GM12878 (cell line): Measurements from ENCODE around the gene LRRC7. TPM values are rescaled to one million over a fixed set of nuclear protein-coding genes. Genes with fewer than 3 reads are reported as not detected.

ENCODE experiments used
- ATAC-seq: fragments of 200-7000 bp; cut with Tn5 transposase; 3 replicates; pipeline ENCODE4 v1.9.1; 2020; ENCODE audit warnings: mild to moderate bottlenecking, moderate library complexity
- BruUV-seq: library from RNA; stranded (reverse); fragments of 400-500 nt; replicated peaks from 2 replicates; lab custom pipeline; 2021; lab: Mats Ljungman, UMichigan
- CTCF ChIA-PET: fragments of 300-600 bp; sonication (Branson Sonifier 250); formaldehyde crosslinking; extraction: SDS; loops from one replicate; lab custom pipeline; 2021; ENCODE audit warnings: inconsistent platforms; lab: Yijun Ruan, JAX
- POLR2A ChIA-PET: fragments of 350-600 bp; formaldehyde crosslinking; extraction: SDS; loops from one replicate; lab custom pipeline; 2021; ENCODE audit warnings: inconsistent platforms; lab: Charles Lee
- RAD21 ChIA-PET: fragments of 300-600 bp; sonication (Branson Sonifier 250); formaldehyde crosslinking; loops from one replicate; lab custom pipeline; 2023; ENCODE audit warnings: antibody characterized with exemption; ENCODE audit not compliant: unreplicated experiment; lab: Charles Lee
- SMC1A ChIA-PET: fragments of 300-600 bp; sonication (Branson Sonifier 250); formaldehyde crosslinking; loops from one replicate; lab custom pipeline; 2023; ENCODE audit not compliant: unreplicated experiment, uncharacterized antibody; lab: Charles Lee
- DNase-seq: peaks from one replicate; pipeline ENCODE4 v3.0.0-alpha.2; 2011; ENCODE audit warnings: low read depth, low spot score
- FAIRE-seq: peaks from 3 replicates; lab custom pipeline; 2011; peaks lifted over from hg19 to GRCh38; lab: Jason Lieb, UNC
- H2AFZ ChIP-seq: 2 replicates; pipeline ENCODE4 v1.6.0; 2011; ENCODE audit warnings: low read depth, low read length, control low read depth; ENCODE audit not compliant: control insufficient read depth
- H3K27ac ChIP-seq: 2 replicates; pipeline ENCODE4 v1.5.1; 2011; ENCODE audit warnings: control low read depth; ENCODE audit not compliant: control insufficient read depth, insufficient read depth
- H3K27me3 ChIP-seq, 2 experiments: replicated peaks in 1 of 2; 2 replicates each; pipeline versions ENCODE4 v1.6.0 to v1.6.1; 2011; ENCODE audit warnings: low read length in 1 of 2; ENCODE audit not compliant: control insufficient read depth in 2 of 2, insufficient read depth in 2 of 2
- H3K36me3 ChIP-seq, 2 experiments: 2 replicates each; pipeline ENCODE4 v1.5.1; 2011; ENCODE audit warnings: low read length in 1 of 2; ENCODE audit not compliant: control insufficient read depth in 2 of 2, insufficient read depth in 2 of 2
- H3K4me1 ChIP-seq: 2 replicates; pipeline ENCODE4 v1.6.1; 2011; ENCODE audit warnings: mild to moderate bottlenecking, low read length, moderate library complexity, mixed read lengths; ENCODE audit not compliant: control insufficient read depth, insufficient read depth
- H3K4me2 ChIP-seq: 2 replicates; pipeline ENCODE4 v1.6.0; 2011; ENCODE audit warnings: control low read depth; ENCODE audit not compliant: control insufficient read depth, insufficient read depth
- H3K4me3 ChIP-seq: fragments of 200-600 bp; sonication (generic); 2 replicates; pipeline ENCODE4 v1.5.1; 2016
- H3K79me2 ChIP-seq: 2 replicates; pipeline ENCODE4 v1.6.0; 2011; ENCODE audit warnings: low read length; ENCODE audit not compliant: control insufficient read depth, insufficient read depth
- H3K9ac ChIP-seq: 2 replicates; pipeline ENCODE4 v1.8.0; 2011; ENCODE audit warnings: low read length, control low read depth, mixed read lengths; ENCODE audit not compliant: control insufficient read depth, insufficient read depth
- H3K9me3 ChIP-seq: replicated peaks from 3 replicates; pipeline ENCODE4 v1.5.1; 2011; ENCODE audit warnings: mild to moderate bottlenecking, low read length; ENCODE audit not compliant: control insufficient read depth, insufficient read depth
- H4K20me1 ChIP-seq: 2 replicates; pipeline ENCODE4 v1.6.0; 2011; ENCODE audit not compliant: control insufficient read depth, insufficient read depth
- BMI1 ChIP-seq: fragments of 450-650 bp; IDR thresholded peaks from 2 replicates; pipeline ENCODE4 v1.6.1; 2016; ENCODE audit warnings: mild to moderate bottlenecking, moderate library complexity, borderline replicate concordance
- E2F8 ChIP-seq: fragments of 450-650 bp; IDR thresholded peaks from 2 replicates; pipeline ENCODE4 v1.6.1; 2018; ENCODE audit warnings: mild to moderate bottlenecking, low read depth, moderate library complexity; ENCODE audit not compliant: partially characterized antibody
- ELK1 ChIP-seq: IDR thresholded peaks from 2 replicates; pipeline ENCODE4 v1.6.1; 2012; ENCODE audit warnings: low read depth, low read length, improper control_type of control experiment
- HDAC2 ChIP-seq: fragments of 200-600 bp; sonication (generic); IDR thresholded peaks from 2 replicates; pipeline ENCODE4 v1.6.1; 2017
- IKZF1 ChIP-seq: fragments of 450-650 bp; conservative IDR thresholded peaks from 2 replicates; pipeline ENCODE4 v1.6.1; 2017; ENCODE audit warnings: antibody characterized with exemption, mild to moderate bottlenecking
- NRF1 ChIP-seq: conservative IDR thresholded peaks from 2 replicates; pipeline ENCODE4 v1.6.1; 2011; ENCODE audit warnings: mild to moderate bottlenecking, low read depth, low read length, improper control_type of control experiment
- RAD21 ChIP-seq: IDR thresholded peaks from 2 replicates; pipeline ENCODE4 v1.6.1; 2011; ENCODE audit warnings: mild to moderate bottlenecking, low read depth, low read length, moderate library complexity; ENCODE audit not compliant: insufficient read depth
- RCOR1 ChIP-seq: conservative IDR thresholded peaks from 2 replicates; pipeline ENCODE4 v1.6.1; 2012; ENCODE audit warnings: low read depth, low read length, improper control_type of control experiment
- RELA ChIP-seq: fragments of 450-650 bp; IDR thresholded peaks from 2 replicates; pipeline ENCODE4 v1.8.0; 2014; ENCODE audit warnings: borderline replicate concordance; ENCODE audit not compliant: partially characterized antibody
- SRF ChIP-seq, 2 experiments: IDR thresholded peaks; 2 replicates each; pipeline ENCODE4 v1.6.1; 2011; ENCODE audit warnings: low read depth in 2 of 2, low read length in 2 of 2, mild to moderate bottlenecking in 1 of 2, moderate library complexity in 1 of 2
- WRNIP1 ChIP-seq: IDR thresholded peaks from 2 replicates; pipeline ENCODE4 v1.6.1; 2011; ENCODE audit warnings: low read depth, low read length, improper control_type of control experiment, borderline replicate concordance
- YBX1 ChIP-seq: fragments of 450-650 bp; IDR thresholded peaks from 2 replicates; pipeline ENCODE4 v1.6.1; 2016; ENCODE audit warnings: antibody characterized with exemption
- WGBS: methylation state at CpG from one replicate; pipeline ENCODE4 v1.1.6; 2016; ENCODE audit warnings: low lambda C conversion rate; ENCODE audit not compliant: insufficient replicate concordance, insufficient coverage; ENCODE audit errors: missing lambda C conversion rate; 5-methylcytosine and 5-hydroxymethylcytosine counted together
- in situ Hi-C: fragments of 300-500 bp; cut with MboI; formaldehyde crosslinking; loops from 9 replicates; pipeline ENCODE4 v1.14.3; 2018; ENCODE audit warnings: mixed read lengths
- intact Hi-C: fragments of 100-400 bp; cut with micrococcal nuclease; formaldehyde crosslinking; loops from one replicate; pipeline ENCODE4 v1.14.2; 2022; ENCODE audit not compliant: unreplicated experiment
- polyA plus RNA-seq, 11 experiments: library from polyadenylated mRNA; depleted of rRNA in 4 of 11; unstranded in 6 of 11; stranded (reverse) in 5 of 11; fragments of >200 nt; fragmentation: Nextera tagmentation in 4 of 11; fragmentation: Illumina TruSeq in 1 of 11; extraction: Ambion mirVana in 4 of 11; extraction: Trizol in 1 of 11; gene quantifications; 1 replicate in 1 of 11; 2 replicates in 10 of 11; pipeline versions ENCODE4 v1.2.1 to v1.2.3, GENCODE V29; 2011 to 2016; ENCODE audit warnings: inconsistent platforms in 2 of 11, missing spikeins in 2 of 11, low read depth in 1 of 11
- total RNA-seq, 4 experiments: library from RNA; depleted of rRNA in 3 of 4; stranded (reverse); fragments of >200 nt in 3 of 4; fragmentation: Illumina TruSeq in 1 of 4; extraction: Trizol in 1 of 4; gene quantifications; 2 replicates each; pipeline versions ENCODE4 v1.2.1 to v1.2.3, GENCODE V29; 2013 to 2021
- TF ChIP-seq, protein P1 (sequence below): fragments of 450-650 bp; formaldehyde crosslinking; IDR thresholded peaks from 2 replicates; pipeline ENCODE4 v1.5.0; 2022; ENCODE audit warnings: mild to moderate bottlenecking, missing genetic modification characterization
- TF ChIP-seq, protein P2 (sequence below), 3 experiments: IDR thresholded peaks in 2 of 3; conservative IDR thresholded peaks in 1 of 3; 2 replicates each; pipeline ENCODE4 v1.5.1; 2011; ENCODE audit warnings: low read depth in 3 of 3, low read length in 3 of 3, mild to moderate bottlenecking in 3 of 3, control low read depth in 2 of 3, moderate library complexity in 2 of 3, inconsistent platforms in 1 of 3, mixed read lengths in 1 of 3; ENCODE audit not compliant: control insufficient read depth in 2 of 3, insufficient read depth in 1 of 3; ENCODE audit errors: extremely low read depth in 1 of 3

LRRC7 gene
- total and polyA plus RNA-seq, 10 of the 15 experiments (the other 5 are each of a cell fraction or from before 2014, with no cell fraction given) = 0.05 to 1.4 (median 0.24) TPM; not detected in 5

GRCh38 chr1:69824932-69825331, 257.2 kb downstream of the LRRC7 start (continued):
- TF ChIP-seq SRF (IDR thresholded peaks at IDR 0.05; ENCODE audit: low read depth in 2 of 2, low read length in 2 of 2) (no peak), BMI1 (no peak), RCOR1 (no peak), IKZF1 (no peak)
- TF ChIP-seq, protein P1, sequence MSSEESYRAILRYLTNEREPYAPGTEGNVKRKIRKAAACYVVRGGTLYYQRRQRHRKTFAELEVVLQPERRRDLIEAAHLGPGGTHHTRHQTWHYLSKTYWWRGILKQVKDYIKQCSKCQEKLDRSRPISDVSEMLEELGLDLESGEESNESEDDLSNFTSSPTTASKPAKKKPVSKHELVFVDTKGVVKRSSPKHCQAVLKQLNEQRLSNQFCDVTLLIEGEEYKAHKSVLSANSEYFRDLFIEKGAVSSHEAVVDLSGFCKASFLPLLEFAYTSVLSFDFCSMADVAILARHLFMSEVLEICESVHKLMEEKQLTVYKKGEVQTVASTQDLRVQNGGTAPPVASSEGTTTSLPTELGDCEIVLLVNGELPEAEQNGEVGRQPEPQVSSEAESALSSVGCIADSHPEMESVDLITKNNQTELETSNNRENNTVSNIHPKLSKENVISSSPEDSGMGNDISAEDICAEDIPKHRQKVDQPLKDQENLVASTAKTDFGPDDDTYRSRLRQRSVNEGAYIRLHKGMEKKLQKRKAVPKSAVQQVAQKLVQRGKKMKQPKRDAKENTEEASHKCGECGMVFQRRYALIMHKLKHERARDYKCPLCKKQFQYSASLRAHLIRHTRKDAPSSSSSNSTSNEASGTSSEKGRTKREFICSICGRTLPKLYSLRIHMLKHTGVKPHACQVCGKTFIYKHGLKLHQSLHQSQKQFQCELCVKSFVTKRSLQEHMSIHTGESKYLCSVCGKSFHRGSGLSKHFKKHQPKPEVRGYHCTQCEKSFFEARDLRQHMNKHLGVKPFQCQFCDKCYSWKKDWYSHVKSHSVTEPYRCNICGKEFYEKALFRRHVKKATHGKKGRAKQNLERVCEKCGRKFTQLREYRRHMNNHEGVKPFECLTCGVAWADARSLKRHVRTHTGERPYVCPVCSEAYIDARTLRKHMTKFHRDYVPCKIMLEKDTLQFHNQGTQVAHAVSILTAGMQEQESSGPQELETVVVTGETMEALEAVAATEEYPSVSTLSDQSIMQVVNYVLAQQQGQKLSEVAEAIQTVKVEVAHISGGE = no peak
- TF ChIP-seq, protein P2, sequence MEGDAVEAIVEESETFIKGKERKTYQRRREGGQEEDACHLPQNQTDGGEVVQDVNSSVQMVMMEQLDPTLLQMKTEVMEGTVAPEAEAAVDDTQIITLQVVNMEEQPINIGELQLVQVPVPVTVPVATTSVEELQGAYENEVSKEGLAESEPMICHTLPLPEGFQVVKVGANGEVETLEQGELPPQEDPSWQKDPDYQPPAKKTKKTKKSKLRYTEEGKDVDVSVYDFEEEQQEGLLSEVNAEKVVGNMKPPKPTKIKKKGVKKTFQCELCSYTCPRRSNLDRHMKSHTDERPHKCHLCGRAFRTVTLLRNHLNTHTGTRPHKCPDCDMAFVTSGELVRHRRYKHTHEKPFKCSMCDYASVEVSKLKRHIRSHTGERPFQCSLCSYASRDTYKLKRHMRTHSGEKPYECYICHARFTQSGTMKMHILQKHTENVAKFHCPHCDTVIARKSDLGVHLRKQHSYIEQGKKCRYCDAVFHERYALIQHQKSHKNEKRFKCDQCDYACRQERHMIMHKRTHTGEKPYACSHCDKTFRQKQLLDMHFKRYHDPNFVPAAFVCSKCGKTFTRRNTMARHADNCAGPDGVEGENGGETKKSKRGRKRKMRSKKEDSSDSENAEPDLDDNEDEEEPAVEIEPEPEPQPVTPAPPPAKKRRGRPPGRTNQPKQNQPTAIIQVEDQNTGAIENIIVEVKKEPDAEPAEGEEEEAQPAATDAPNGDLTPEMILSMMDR (IDR thresholded peaks at IDR 0.05 in 2 of 3, conservative IDR thresholded peaks at IDR 0.05 in 1 of 3; ENCODE audit: control insufficient read depth in 2 of 3, extremely low read depth in 1 of 3, insufficient read depth in 1 of 3, low read depth in 3 of 3, low read length in 3 of 3) = no peak

DNA sequence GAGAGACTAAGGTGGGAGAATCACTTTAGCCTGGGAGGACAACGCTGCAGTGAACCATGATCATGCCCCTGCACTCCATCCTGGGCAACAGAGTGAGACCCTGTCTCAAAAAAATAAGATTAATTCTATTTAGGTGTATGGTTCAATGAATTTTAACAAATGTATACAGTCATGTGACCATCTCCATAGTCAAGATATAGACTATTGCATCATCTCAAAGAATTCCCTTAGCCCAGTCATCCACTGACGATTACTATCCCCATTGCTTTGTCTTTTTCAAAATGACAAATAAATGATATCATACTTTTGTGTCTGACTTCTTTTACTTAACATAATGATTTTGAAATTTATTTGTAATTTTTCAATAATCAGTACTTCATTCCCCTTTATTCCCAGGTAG, 260.0 kb downstream of the LRRC7 start:
- ATAC-seq = no peak
- POLR2A ChIA-PET = no interaction called here
- H3K27ac ChIP-seq = no peak overlapping the region
- WGBS = 0% methylated on average over 2 of the region's 2 CpGs
- H3K4me2 ChIP-seq = no peak overlapping the region
- no peaks in the 10 kb centered on the region for H3K79me2 ChIP-seq
- no peak for FAIRE-seq
- DNase-seq = no peak
- RAD21 ChIA-PET = no interaction called here
- no peaks in the 10 kb centered on the region for H3K9me3 ChIP-seq
- intact Hi-C loops (no loop called here), in situ Hi-C loops (no loop called here)
- no peak overlapping the region for H2AFZ ChIP-seq
- no peak overlapping the region for H3K4me3 ChIP-seq
- no peaks in the 10 kb centered on the region for H4K20me1 ChIP-seq
- no peaks in the 10 kb centered on the region for H3K4me1 ChIP-seq
- no peak overlapping the region for H3K9ac ChIP-seq
- BruUV-seq = no TSS peak
- H3K27me3 ChIP-seq = no peaks in the 10 kb centered on the region
- CTCF ChIA-PET = no interaction called here
- H3K36me3 ChIP-seq = no peaks in the 10 kb centered on the region
- SMC1A ChIA-PET = no interaction called here
- TF ChIP-seq RCOR1 = no peak
- no peak for TF ChIP-seq RAD21
- no peak for TF ChIP-seq YBX1
- no peak for TF ChIP-seq E2F8
- TF ChIP-seq RELA = no peak
- TF ChIP-seq WRNIP1 = no peak
- TF ChIP-seq NRF1 = no peak
- TF ChIP-seq ELK1 = no peak
- no peak for TF ChIP-seq HDAC2
- no peak for TF ChIP-seq BMI1
